Umbilical cord (tissue), 2 donors: ENCODE results near the gene CLCN7. TPM values are rescaled to one million over a fixed set of nuclear protein-coding genes. Genes with fewer than 3 reads are reported as not detected.

Experiments used
- DNase-seq: peaks from one replicate; pipeline ENCODE4 v3.0.0-alpha.2; 2015; ENCODE audit warnings: low spot score
- total RNA-seq: library from RNA; depleted of rRNA; stranded (reverse); fragments of >200 nt; gene quantifications from one replicate; pipeline ENCODE4 v1.2.3, GENCODE V29; 2014; ENCODE audit warnings: low replicate concordance; ENCODE audit not compliant: insufficient read depth

The CLCN7 gene
- total RNA-seq, 1 donor from 2014 or later: 35.2 TPM

DNA sequence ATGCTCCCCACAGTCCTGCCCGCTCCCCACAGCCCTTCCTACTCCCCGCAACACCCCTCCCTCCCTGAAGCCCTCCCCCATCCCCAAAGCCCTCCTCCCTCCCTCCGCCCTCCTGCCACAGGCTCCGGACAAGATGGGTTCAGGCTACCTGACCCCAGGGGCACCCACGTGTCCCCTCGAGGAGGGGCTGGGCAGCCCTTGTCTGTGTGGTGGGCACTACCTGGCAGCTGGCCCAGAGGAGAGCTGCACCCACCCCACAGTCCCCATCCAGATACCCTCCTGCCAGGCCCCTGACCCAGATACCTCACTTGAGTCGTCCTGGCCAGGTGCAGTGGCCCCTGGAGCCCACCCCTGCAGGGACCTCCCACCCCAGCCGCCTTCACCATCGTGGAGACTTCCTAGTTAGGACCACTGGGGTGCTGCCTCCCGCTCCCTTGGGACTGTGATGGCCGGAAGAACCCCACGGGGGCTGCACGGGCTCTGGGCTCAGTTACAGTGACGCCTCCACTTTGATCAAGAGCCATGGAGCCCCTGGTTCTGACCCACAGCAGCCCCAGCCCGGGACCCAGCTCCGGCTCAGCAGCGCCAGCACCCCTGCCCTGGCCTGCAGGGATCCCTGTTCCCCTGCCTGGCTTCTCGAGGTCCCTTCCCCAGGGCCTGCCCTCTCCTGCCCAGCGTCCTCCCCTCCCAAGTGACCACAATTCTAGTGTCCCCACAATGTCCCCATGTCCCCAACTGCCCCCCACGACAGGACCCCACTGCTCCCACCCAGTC, 43.1 kb downstream of the CLCN7 start:
- DNase-seq: no peak

DNA sequence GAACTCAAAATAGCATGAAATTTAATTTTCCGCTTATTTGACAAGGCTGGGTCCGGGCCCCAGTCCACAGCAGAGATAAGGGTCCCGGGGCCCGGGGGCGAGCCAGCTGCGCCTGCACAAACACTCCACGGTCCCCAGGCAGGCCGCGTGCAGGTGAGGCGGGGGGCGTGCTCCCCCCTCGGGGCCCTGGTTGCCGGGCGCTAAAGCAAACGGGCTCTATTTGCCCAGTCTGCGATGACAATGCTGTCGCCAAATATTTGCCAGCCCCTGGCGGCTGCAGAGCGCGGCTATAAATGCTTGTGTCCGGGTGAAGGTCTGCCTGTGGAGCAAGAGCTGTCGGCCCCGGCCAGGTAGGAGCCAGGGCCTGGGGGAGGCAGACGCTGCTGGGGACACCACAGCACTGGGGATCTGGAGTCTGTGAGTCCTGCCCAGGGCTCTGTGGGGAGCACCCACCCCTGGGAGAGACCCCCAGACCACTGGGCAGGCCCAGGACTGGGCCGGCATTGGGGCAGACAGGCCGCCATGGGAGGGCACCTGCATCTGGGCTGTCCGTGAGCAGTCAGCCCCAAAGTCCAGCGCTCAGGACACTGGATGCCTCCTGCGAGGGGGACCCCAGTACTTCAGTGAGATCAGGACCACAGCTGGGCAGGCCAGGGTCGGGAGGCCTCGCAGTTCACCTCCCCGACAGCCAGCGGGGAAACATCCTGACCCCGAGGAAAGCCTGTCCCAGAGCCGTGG, 43.9 kb downstream of the CLCN7 start, which contains the start of gene PERCC1:
Gene PERCC1, plus strand, starts transcription at position 320 of the 738 bp plus-strand sequence. CDS start 1,516 bp downstream, outside the sequence.
- DNase-seq: no peak

DNA sequence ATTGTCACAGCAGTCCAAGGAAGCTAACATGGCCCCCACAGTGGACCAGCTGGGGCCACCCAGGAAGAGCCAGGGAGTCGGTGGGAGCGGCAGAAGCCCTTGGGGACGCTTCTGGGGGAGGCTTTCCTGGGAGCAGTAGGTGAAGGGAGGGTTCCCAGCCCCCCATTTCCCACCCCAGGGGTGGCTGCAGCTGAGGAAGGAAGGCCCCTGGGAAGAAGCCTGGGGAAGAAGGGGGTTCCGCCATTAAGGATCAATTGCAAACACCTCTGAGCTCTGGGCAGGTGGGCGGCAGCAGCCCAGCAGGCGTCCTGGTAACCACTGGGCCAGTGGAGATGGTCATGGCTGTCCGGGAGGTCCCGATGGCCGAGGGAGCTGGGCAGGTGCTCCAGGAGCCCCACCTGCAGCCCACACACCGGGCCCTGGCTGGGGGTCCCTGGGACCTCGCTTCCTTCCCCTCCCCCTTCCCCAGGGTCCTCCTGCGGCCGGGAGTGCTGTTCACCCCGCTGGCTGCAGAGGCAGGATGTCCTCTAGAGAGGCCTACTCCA, 44.5 kb downstream of the CLCN7 start:
- DNase-seq: no peak

DNA sequence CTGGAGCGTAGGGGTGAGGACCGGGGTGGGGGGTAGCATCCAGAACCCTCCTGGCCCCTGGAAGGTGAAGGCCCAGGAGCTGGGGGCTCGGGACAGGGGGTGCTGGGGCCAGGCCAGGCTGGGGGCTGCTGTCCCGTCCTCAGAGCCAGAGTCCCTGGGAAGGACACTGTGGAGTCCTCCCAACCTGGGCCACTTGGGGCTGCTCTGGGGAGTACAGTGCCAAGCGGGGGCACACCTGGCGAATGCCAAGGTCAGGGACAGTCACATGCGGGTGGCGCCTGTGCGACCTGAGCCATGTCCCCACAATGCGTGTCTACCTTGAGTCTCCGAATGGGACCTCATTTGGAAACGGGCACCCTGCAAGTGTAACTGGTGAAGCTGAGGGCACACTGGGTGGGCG, 45.2 kb downstream of the CLCN7 start:
- DNase-seq: no peak

DNA sequence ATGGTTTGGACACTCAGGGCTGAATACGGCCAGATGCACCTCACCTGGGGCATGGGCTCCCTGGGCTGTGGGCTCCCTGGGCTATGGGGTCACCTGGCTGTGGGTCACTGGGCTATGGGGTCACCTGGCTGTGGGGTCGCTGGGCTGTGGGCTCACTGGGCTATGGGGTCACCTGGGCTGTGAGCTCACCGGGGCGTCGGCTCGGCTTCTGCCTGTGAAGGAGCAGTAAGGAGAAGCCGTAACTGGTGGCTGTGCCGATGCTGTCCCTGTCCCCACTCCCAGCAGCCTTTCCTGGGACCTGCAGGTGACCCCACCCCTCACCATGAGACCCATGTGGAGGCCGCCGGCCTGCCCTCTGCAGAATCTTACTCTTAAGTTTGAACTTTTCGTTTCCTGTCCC, 45.8 kb downstream of the CLCN7 start:
- no peak for DNase-seq

DNA sequence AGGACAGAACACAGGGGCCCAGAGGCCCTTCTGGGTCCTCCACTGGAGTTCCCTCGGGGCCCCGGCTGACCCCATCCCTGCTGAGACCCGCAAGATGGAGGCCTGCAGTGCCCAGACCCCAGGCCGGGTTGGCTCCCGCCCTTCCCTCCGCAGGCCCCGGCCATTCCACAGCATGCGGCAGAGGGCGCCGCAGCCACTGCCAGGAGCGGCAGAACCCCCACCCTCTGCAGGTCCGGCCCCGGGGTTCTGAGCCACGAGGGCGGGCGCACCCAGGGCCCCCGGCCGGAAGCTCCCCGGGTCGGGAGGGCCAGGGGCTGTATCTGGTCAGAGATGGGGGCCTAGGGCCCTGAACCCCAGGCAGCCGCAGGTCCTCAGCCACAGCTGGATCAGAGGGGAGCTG, 46.3 kb downstream of the CLCN7 start:
- no peak for DNase-seq

DNA sequence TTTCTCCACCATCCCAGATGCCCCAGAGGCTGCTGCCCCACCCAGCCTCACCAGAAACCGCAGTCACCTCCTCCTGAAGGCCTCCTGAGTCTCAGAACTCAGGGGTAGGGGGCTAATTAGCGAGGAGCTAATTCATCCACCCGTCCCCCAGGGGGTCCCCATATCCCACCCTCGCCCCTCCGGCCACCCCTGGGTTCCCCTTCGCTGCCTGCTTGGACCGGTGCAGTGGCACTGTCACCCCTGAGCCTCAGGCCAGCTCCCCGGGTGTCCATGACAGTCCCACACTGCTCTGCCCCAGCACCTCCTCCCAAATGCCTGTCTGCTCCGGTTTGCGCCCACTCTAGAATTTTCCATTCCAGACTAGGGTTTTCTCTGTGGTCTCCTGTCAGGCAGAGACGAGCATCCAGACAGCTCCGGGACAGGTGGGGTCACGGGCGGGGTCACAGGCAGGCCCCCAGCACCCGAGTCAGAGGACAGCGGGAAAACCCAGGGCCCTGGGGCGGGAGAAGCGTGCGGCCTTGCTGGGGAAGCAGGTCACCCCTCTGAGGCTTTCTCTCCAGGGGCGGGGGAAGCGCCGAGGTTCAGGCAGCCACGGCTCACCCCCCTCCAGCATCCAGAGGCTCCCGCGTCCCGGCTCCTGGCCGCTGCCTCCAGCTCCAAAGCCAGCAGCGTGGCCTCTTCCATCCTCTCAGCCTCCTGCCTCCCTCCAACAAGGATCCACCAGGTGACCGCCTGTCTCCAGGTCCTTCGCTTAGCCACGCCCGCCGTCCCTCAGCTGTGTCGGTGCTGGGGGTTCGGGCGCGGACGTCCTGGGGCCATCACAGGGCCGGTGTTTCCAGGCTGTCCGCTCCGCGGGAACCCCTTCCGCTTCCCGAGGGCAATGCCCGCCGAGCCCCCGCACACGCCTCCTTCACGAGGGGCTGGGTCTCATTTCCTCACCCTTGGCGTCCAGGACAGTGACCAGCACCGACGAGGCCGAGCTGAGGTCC, 47.1 kb downstream of the CLCN7 start:
- no peak for DNase-seq

DNA sequence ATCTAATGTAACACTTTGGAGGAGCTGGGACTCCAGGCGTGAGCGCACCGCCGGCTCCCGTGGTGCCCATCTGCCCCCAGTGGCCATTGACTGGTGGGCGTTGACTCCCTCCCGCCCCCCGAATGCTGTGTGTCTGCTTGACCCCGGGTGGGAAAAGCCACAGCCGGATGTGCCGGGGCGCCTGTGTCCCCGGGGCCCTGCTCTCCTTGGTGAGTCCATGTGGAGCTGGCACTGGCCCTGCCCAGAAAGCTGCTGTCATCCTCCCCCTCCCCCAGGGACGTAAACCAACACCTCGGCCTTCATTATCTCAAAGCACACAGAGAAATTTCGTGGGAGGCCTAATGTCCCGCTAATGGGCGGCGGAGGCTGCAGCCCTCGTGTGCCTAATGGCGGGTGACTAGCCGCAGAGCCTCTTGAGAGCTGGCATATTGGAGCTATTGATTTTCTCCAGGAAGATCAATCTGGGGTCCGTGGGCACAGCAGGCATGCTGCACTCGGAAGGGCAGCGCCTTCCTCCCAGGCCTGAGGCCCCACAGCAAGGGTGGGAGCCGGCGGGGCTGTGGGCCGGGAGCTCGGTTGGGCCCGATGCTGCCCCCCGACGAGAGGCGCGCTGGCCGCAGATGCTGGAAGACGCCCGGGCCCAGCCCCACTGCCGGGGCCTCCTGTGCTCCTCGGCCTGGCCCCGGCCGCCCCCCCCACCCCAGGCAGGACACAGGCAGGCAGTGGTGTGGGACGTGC, 47.9 kb downstream of the CLCN7 start:
- no peak for DNase-seq

DNA sequence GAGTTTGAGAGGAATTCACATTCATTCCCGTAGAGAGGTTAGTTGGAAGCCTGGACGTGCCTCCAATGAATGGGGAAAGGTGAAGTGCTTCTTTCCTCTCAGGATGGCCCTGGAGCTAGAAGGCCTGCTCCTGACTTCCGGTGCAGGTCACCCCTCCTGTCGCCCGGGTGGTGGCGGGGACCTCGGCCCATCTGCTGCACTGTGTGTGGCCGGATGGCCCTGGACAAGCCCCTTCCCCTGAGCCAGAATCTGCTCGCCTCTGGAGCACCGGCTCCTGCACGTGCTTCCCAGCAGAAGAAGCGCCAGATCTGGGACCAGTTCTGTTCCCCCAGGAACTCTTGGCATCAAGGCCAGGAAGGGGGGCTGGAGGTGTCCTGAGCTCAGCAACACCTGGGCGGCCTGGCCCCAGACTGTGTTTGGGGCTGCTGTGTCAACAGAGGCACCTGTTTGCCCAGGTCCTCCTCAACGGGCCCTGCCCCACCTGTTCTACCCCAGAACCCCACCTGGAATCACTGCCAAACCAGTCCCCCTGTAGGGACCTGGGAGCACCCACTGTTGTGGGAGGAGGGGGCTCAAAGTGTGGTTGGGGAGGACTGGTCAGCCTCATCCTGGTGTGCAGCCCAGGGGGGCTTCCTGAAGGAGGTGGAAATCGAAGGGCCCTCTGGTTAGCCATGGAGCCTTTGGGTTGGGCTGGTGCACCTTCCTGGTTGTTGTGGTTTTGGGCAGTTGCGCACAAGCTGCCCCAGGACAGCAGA, 49.0 kb downstream of the CLCN7 start:
- no peak for DNase-seq

DNA sequence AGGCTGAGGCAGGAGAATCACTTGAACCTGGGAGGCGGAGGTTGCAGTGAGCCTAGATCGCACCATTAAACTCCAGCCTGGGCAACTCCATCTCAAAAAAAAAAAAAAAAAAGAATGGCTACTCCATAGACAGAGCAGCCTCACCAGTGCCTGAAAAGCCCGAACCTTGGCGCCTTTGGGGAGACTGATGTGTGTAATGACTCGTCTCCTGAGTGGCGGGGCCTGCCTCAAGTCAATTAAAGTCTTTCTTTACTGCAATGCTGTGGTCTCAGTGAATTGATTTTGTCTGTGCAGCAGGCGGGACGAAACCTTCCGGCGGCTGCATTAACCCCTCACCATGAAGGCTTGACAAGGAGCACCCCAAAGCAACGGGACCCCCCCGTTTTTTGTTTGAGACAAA, 50.8 kb downstream of the CLCN7 start:
- DNase-seq: no peak

DNA sequence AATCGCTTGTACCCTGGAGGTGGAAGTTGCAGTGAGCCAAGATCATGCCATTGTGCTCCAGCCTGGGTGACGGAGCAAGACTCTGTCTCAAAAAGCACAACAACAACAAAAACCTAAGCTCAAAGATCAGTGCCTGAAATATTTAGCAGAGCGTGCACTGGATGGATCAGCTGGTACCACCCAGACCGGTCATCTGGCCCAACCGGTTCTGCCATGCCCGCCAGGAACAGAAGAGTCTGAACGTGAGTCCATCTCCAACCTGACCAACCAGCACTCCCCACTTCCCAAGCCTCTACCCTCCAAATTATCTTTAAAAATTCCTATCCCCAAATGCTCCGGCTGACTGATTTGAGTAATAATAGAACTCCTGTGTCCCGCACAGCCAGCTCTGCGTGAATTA, 52.8 kb downstream of the CLCN7 start:
- DNase-seq: no peak

DNA sequence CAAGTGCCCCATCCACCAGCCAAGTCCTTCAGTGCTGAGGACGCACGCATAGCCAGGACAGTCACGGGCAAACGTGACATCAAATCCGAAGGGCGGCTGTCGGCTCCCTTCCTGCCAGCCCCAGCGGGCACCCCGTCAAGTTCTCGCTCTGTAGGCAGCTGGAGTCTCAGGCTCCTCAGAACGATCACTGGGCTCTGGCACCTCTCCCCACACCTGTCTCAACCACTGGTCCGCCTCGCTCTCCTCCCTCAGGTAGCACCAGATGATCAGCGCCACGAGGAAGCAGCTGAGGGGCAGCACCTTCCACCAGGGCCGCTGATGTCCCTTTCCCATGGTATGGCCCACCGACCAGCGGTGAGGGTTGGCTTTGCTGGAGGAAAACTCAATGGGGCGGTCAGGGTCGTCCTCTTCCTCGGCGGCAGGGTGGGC, 54.7 kb downstream of the CLCN7 start:
- DNase-seq: no peak

DNA sequence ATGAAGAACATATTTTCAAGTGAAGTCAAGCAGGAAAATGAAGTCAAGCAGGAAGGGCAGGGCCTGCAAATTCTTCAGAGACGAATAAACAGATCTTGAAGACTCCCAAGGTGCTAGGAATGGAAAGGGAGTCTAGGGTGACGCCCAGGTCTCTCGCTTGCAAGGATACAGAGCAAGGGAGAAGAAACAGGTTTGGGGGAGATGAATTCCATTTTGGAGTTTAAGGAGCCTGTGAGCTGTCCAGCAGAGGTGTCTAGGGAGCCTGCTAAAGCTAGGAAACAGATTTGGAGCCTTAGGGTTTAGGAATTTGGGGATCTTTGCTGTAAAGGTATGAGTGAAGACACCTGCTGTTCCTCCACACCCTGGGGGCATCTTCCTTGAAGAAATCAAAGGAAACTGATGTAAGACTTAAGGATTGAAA, 58.3 kb downstream of the CLCN7 start:
- DNase-seq: no peak

DNA sequence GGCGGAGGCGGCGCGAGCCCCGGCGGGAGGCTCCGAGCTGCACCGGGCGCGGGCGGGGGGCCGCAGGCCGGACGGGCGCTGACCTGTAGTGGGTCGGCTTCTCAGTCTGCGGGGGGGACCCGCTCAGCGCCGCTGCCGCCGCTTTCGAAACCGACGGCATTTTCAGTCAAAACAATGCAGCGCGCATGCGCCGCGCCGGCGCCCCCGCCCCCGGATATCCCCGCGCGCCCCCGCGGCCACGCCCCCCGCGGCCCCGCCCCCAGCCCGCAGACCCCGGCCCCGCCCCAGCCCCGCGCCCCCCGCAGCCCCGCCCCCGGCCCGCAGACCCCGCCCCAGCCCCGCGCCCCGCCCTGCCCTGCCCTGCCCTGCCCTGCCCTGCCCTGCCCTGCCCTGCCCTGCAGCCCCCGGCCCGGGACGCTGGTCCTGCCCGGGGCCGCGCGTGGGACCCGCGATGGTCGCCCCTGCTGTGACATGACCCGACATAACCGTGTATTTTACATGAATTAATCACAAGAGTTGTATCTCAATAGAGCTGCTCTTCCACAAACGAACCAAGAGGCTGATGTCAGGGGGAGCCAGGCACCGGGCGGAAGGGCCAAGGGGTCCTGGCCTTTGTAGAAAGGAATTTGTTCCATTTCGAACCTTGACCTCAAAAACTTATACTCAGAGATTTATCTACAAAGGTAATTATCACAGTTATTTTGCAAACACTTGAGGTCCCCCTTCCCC, 60.1 kb downstream of the CLCN7 start, which contains the start of gene UNKL:
Gene UNKL, minus strand, starts transcription at position 173 of the 729 bp plus-strand sequence. Its CDS starts 13 bp downstream, at position 160.
- DNase-seq: peak; percentile 46

DNA sequence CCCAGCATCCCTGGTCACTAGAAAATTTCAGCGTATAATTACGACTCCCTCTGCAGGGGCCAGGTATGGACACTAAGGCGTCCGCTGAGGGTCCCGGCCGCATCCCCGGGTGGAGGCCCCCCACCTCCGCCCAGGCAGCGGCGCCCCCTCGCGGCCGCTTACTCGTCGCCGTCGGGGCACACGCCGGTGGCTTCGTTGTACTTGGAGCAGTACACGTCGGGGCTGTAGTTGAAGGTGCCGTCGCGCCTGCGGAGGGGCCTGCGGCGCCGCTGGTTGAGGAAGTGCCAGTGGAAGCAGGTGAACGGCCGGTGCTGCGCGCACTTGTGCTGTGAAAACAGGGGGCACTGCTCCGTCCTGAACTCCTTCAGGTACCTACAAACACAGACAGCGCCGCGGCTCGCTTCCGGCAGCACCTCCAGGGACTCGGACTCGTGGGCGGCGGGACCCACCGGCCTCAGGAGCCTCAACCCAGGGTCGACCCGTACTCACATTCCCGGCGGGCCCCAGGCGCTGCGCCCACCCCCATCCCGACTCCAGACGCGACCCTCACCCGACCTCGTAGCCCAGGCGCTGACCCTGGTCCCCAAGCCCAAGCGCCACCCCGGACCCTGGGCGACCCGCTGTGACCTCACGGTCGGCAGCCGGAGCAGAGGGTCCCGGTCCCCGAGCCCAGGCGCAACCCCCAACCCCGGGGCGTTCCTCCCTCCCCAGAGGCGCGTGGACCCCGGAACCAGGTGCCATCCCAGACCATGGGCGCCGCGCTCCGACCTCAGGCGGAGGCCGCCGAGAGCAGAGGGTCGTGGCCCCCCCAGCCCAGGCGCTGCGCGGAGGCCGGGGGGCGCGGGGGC, 60.9 kb downstream of the CLCN7 start:
- DNase-seq: no peak

DNA sequence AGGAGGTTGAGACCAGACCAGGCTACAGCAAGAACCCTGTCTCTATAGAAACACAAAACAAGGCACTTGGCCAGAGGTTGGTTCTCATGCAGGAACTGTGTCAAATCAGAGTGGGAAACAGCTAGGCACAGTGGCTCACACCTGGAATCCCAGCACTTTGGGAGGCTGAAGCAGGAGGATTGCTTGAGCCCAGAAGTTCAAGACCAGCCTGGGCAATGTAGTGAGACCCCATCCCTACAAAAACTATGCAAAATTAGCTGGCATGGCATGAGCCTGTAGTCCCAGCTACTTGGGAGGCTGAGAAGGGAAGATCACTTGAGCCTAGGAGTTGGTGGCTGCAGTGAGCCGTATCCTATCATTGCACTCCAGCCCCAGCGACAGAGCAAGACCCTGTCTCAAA, 62.0 kb downstream of the CLCN7 start:
- DNase-seq: no peak

DNA sequence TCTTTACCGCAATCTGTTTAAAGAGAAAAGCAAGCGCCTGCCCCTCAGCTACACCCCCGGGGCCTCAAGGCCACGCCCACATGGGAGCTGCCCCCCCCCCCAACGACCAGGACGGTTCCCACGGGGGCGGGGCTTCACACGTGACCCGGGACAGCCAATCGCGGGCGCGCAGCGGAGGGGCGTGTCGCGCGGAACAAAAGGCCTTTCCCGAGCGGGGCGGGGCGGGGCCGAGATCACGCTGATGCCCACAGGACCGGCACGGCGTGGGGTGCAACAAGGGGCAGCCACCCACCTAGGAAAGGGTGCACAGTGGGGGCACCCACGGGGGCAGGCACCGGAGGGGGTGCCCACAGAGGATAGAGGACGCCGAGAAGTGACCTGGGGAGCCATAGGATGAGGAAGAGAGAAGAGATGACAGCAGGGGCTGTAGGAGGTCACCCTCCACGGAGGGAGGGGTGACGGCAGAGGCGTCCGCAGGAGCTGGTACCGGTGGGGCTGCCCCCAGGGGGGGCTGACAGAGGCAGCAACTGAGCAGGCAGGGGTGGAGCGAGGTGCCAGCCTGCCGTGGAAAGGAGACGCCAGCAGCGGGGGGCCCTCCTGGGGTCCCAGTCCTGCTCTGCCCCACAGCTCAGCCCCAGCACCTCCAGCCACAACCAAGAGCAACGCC, 66.5 kb downstream of the CLCN7 start:
- peak; percentile 92 for DNase-seq

DNA sequence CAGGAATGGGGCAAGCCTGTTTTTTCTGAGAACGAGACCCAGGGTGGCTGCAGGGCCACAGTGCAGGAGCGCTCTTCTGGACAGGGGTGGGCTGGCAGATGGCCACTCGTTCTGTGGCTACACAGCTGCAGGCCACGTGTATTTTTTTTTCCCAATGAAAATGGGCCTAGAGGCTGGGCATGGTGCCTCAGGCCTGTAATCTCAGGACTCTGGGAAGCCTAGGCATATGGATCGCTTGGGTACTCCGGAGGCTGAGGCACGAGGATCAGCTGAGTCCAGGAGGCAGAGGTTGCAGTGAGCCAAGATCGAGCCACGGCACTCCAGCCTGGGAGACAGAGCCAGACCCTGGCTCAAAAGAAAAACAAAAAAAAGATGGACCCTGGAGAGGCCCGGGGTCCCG, 67.1 kb downstream of the CLCN7 start:
- DNase-seq: no peak
